SK-N-SH treated with all-trans-retinoic acid at 6 μM for 48 hours (cell line): ENCODE measurements around the gene LRATD1.

Source experiments
- ARNTL ChIP-seq: fragments of 450-650 bp; formaldehyde crosslinking; IDR thresholded peaks from 2 replicates; pipeline ENCODE4 v1.5.0; 2020; ENCODE audit warnings: low read depth, mild to moderate bottlenecking, moderate library complexity, borderline replicate concordance
- CSDC2 ChIP-seq: fragments of 250-450 bp; sonication (Bioruptor Pico); IDR thresholded peaks from 2 replicates; pipeline ENCODE4 v1.5.0; 2020; ENCODE audit warnings: mild to moderate bottlenecking, moderate library complexity
- ISL1 ChIP-seq: fragments of 250-450 bp; sonication (Bioruptor Pico); IDR thresholded peaks from 2 replicates; pipeline ENCODE4 v2.1.2; 2022; ENCODE audit warnings: mild to moderate bottlenecking, moderate library complexity
- OSR1 ChIP-seq: fragments of 250-450 bp; sonication (Bioruptor Pico); IDR thresholded peaks from 2 replicates; pipeline ENCODE4 v1.8.0; 2022; ENCODE audit warnings: moderate library complexity, mild to moderate bottlenecking, inconsistent platforms
- POU6F1 ChIP-seq: fragments of 250-450 bp; sonication (Bioruptor Pico); IDR thresholded peaks from 2 replicates; pipeline ENCODE4 v1.8.0; 2021; ENCODE audit warnings: low read depth, mild to moderate bottlenecking, moderate library complexity, borderline replicate concordance
- PPARA ChIP-seq: fragments of 250-450 bp; sonication (Bioruptor Pico); IDR thresholded peaks from 2 replicates; pipeline ENCODE4 v1.5.0; 2020; ENCODE audit warnings: mild to moderate bottlenecking, borderline replicate concordance
- RARB ChIP-seq: fragments of 250-450 bp; sonication (Bioruptor Pico); IDR thresholded peaks from 2 replicates; pipeline ENCODE4 v1.8.0; 2021; ENCODE audit warnings: mild to moderate bottlenecking, moderate library complexity
- TSHZ2 ChIP-seq: fragments of 250-450 bp; sonication (Bioruptor Pico); IDR thresholded peaks from 2 replicates; pipeline ENCODE4 v1.5.0; 2020; ENCODE audit warnings: mild to moderate bottlenecking, moderate library complexity
- ZFP3 ChIP-seq: fragments of 250-450 bp; sonication (Bioruptor Pico); IDR thresholded peaks from 2 replicates; pipeline ENCODE4 v1.5.0; 2020; ENCODE audit warnings: mild to moderate bottlenecking, moderate library complexity
- ZNF8 ChIP-seq: fragments of 450-650 bp; formaldehyde crosslinking; IDR thresholded peaks from 2 replicates; pipeline ENCODE4 v1.5.0; 2020; ENCODE audit warnings: mild to moderate bottlenecking, moderate library complexity
- TF ChIP-seq, protein P1 (sequence below): fragments of 250-450 bp; sonication (Bioruptor Pico); IDR thresholded peaks from 2 replicates; pipeline ENCODE4 v1.5.1; 2020; ENCODE audit warnings: low read depth, mild to moderate bottlenecking, moderate library complexity
- TF ChIP-seq, protein P2 (sequence below): fragments of 250-450 bp; sonication (Bioruptor Pico); IDR thresholded peaks from 2 replicates; pipeline ENCODE4 v1.8.0; 2020; ENCODE audit warnings: mild to moderate bottlenecking, moderate library complexity, borderline replicate concordance

- TF ChIP-seq OSR1 (CRISPR knock-in tag) (no peak), TSHZ2 (CRISPR knock-in tag) (no peak), PPARA (CRISPR knock-in tag) (no peak), RARB (no peak), ZNF8 (no peak), CSDC2 (CRISPR knock-in tag) (no peak), ZFP3 (no peak), ARNTL (CRISPR knock-in tag) (no peak), ISL1 (CRISPR knock-in tag) (no peak), POU6F1 (CRISPR knock-in tag) (no peak)
- TF ChIP-seq, protein P1, sequence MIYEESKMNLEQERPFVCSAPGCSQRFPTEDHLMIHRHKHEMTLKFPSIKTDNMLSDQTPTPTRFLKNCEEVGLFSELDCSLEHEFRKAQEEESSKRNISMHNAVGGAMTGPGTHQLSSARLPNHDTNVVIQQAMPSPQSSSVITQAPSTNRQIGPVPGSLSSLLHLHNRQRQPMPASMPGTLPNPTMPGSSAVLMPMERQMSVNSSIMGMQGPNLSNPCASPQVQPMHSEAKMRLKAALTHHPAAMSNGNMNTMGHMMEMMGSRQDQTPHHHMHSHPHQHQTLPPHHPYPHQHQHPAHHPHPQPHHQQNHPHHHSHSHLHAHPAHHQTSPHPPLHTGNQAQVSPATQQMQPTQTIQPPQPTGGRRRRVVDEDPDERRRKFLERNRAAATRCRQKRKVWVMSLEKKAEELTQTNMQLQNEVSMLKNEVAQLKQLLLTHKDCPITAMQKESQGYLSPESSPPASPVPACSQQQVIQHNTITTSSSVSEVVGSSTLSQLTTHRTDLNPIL (CRISPR knock-in tag) = no peak
- TF ChIP-seq, protein P2, sequence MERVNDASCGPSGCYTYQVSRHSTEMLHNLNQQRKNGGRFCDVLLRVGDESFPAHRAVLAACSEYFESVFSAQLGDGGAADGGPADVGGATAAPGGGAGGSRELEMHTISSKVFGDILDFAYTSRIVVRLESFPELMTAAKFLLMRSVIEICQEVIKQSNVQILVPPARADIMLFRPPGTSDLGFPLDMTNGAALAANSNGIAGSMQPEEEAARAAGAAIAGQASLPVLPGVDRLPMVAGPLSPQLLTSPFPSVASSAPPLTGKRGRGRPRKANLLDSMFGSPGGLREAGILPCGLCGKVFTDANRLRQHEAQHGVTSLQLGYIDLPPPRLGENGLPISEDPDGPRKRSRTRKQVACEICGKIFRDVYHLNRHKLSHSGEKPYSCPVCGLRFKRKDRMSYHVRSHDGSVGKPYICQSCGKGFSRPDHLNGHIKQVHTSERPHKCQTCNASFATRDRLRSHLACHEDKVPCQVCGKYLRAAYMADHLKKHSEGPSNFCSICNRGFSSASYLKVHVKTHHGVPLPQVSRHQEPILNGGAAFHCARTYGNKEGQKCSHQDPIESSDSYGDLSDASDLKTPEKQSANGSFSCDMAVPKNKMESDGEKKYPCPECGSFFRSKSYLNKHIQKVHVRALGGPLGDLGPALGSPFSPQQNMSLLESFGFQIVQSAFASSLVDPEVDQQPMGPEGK (CRISPR knock-in tag) = no peak
These were observed 544 bp downstream of the LRATD1 start for GRCh38 chr2:14633061-14633460.
